GM12872 (cell line): Measurements from ENCODE around the gene NUP42.

Experiments
- CTCF ChIP-seq: IDR thresholded peaks from 3 replicates; pipeline ENCODE4 v1.5.1; 2011; ENCODE audit warnings: low read depth, mild to moderate bottlenecking, low read length, moderate library complexity; ENCODE audit not compliant: insufficient read depth

NUP42 gene

GRCh38 chr7:23164846-23165245 is 17.0 kb upstream of the NUP42 start:
- no peak for TF ChIP-seq CTCF

GRCh38 chr7:23165316-23165715 is 16.5 kb upstream of the NUP42 start:
- no peak for TF ChIP-seq CTCF

GRCh38 chr7:23167691-23168090 is 14.2 kb upstream of the NUP42 start:
- TF ChIP-seq CTCF = no peak

GRCh38 chr7:23168111-23168885 is 13.6 kb upstream of the NUP42 start:
- no peak for TF ChIP-seq CTCF

- no peak for TF ChIP-seq CTCF
Observed at GRCh38 chr7:23175938-23176337, 5.9 kb upstream of the NUP42 start.

- TF ChIP-seq CTCF = no peak
Observed at GRCh38 chr7:23183279-23184012, 1.6 kb downstream of the NUP42 start.

- no peak for TF ChIP-seq CTCF
Observed at GRCh38 chr7:23184291-23184690, 2.4 kb downstream of the NUP42 start.
